ENCODE results near the gene MYO5C. TPM values are rescaled to one million over a fixed set of nuclear protein-coding genes. Genes with fewer than 3 reads are reported as not detected.

Gene MYO5C
- total and polyA plus RNA-seq, 2 of the 8 experiments (the other 6 are each of a cell fraction or from before 2014, with no cell fraction given), result 8.2 to 26.7 TPM

DNA sequence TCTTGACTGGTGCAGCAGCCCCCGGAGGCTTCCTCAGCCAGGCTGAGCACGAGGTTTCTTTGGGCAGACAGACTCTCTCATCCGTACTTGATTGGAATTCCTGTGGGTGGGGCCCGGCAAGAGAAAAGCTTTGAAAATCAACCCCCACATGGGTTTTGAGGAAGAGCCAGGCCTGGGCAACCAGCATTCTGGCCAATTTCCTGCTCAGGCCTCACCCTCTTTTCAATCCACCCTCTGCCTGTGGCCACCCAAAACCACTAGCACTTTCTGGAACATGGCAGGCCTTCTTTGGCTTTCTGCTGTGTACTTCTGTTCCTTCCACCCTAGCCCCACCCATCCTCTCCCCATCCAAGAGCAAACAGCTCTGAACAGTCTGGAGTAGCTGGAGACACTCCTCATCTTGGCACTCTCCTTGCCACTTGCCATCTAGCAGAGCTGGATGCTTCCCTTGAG lies 5.9 kb downstream of the MYO5C start:
- Histone ChIP-seq H2BK5ac (ENCODE audit: low read depth, low read length) (no peak overlapping the region), H3K9ac (replicated peaks in 1 of 4; ENCODE audit: extremely low read depth in 1 of 4, low read depth in 3 of 4, low read length in 3 of 4) (no peak overlapping the region), H4K8ac (ENCODE audit: extremely low read depth, insufficient read depth, low read length) (no peak overlapping the region), H3K23me2 (ENCODE audit: low read depth, low read length) (no peaks in the 10 kb centered on the region; the same call in 1 of the 2 replicates), H3K4me3 (ENCODE audit: extremely low read depth in 1 of 4, insufficient read depth in 2 of 4, low read depth in 3 of 4, low read length in 4 of 4) (no peak overlapping the region), H2BK12ac (ENCODE audit: low read depth, low read length) (0 out of 2 replicates have a peak overlapping the region, but pooled peaks have one; percentile 42), H3K79me1 (ENCODE audit: low read depth, low read length) (peaks cover 12% of the 10 kb centered on the region; the same call in 1 of the 2 replicates), H4K91ac (replicated peaks; ENCODE audit: insufficient read length, low read length) (no peak overlapping the region), H3K79me2 (ENCODE audit: control insufficient read depth in 1 of 2, insufficient read depth in 2 of 2, low read length in 2 of 2) (peaks cover 0 to 26% of the 10 kb centered on the region in 2 experiments; a peak in 2 of 4 replicates), H3K9me3 (ENCODE audit: insufficient read depth in 2 of 2, low read depth in 1 of 2, low read length in 1 of 2) (peaks cover 4 to 8% of the 10 kb centered on the region in 2 experiments; a peak in 2 of 4 replicates), H3K27ac (ENCODE audit: low read depth, low read length) (no peak overlapping the region), H2AK5ac (ENCODE audit: low read depth, low read length) (no peak overlapping the region), H2AFZ (ENCODE audit: low read length) (no peak overlapping the region), H2BK20ac (ENCODE audit: low read length) (no peak overlapping the region), H2BK120ac (replicated peaks; ENCODE audit: low read depth, low read length) (no peak overlapping the region), H3K23ac (ENCODE audit: insufficient read length) (no peak overlapping the region), H4K5ac (ENCODE audit: insufficient read length, low read depth, low read length) (no peak overlapping the region), H3K18ac (ENCODE audit: extremely low read depth, low read length) (no peak overlapping the region), H3K4me1 (replicated peaks in 1 of 4; ENCODE audit: control insufficient read depth in 3 of 4, insufficient read depth in 4 of 4, low read length in 3 of 4) (peaks cover 2 to 8% (median 3%) of the 10 kb centered on the region in 4 experiments; a peak in 3 of 7 replicates), H2BK15ac (ENCODE audit: low read length) (no peak overlapping the region), H3K56ac (replicated peaks; ENCODE audit: insufficient read length, low read depth, low read length) (no peak overlapping the region), H3K27me3 (replicated peaks in 1 of 4; ENCODE audit: control insufficient read depth in 3 of 4, extremely low read depth in 1 of 4, insufficient read depth in 3 of 4, low read length in 3 of 4) (no peaks in the 10 kb centered on the region), H4K20me1 (replicated peaks in 1 of 2; ENCODE audit: control insufficient read depth in 1 of 2, insufficient read depth in 2 of 2, low read length in 2 of 2) (peaks cover 0 to 2% of the 10 kb centered on the region in 2 experiments), H3K14ac (ENCODE audit: insufficient read length) (no peak overlapping the region), H3K4ac (replicated peaks; ENCODE audit: insufficient read length, low read depth, low read length) (no peak overlapping the region), H3K36me3 (ENCODE audit: control insufficient read depth in 2 of 4, insufficient read depth in 4 of 4, low read length in 3 of 4) (peaks cover 0 to 8% (median 3%) of the 10 kb centered on the region in 4 experiments; a peak in 4 of 8 replicates), H3K4me2 (ENCODE audit: insufficient read depth in 1 of 2, low read depth in 2 of 2, low read length in 2 of 2) (no peak overlapping the region; a peak in 1 of 4 replicates)
- 68% methylated on average over 4 of the region's 4 CpGs; no CpG with 5 or more reads in 1 of the 2 experiments for WGBS, 2 experiments (ENCODE audit: extremely low coverage in 1 of 2, insufficient coverage in 1 of 2, insufficient read length in 1 of 2, insufficient replicate concordance in 2 of 2, low coverage in 1 of 2, low lambda C conversion rate in 2 of 2, missing lambda C conversion rate in 1 of 2)
- DNase-seq (ENCODE audit: low read depth in 1 of 2, low spot score in 2 of 2) (peak in 1 of 2 experiments; percentile 44), FAIRE-seq (no peak)
- ChIA-PET CTCF (ENCODE audit: partially characterized antibody) (interaction anchor here (0.6 to 1.7 kb wide), 5 partner anchors 8 to 219 kb away, joined by 3 to 12 read pairs (median 4); no protein-coding TSS in a partner anchor), POLR2A (ENCODE audit: partially characterized antibody) (interaction anchor here (0.7 to 2.2 kb wide), 4 partner anchors 9 to 420 kb away, joined by 3 to 8 read pairs (median 4); no protein-coding TSS in a partner anchor)
- TF ChIP-seq TAF1 (IDR thresholded peaks at IDR 0.05; ENCODE audit: low read depth, low read length) (no peak), TBP (IDR thresholded peaks at IDR 0.05; ENCODE audit: low read depth, low read length) (no peak), POLR2A (IDR thresholded peaks at IDR 0.05; ENCODE audit: control extremely low read depth in 1 of 2, low read depth in 2 of 2, low read length in 2 of 2) (no peak), JUN (IDR thresholded peaks at IDR 0.05; ENCODE audit: low read depth, low read length) (no peak), SAP30 (IDR thresholded peaks at IDR 0.05; ENCODE audit: insufficient read depth, insufficient replicate concordance, low read length) (no peak), BRCA1 (IDR thresholded peaks at IDR 0.05; ENCODE audit: low read depth, low read length) (no peak), BACH1 (IDR thresholded peaks at IDR 0.05; ENCODE audit: low read length) (no peak), E2F6 (IDR thresholded peaks at IDR 0.05) (no peak), BCL11A (IDR thresholded peaks at IDR 0.05; ENCODE audit: low read depth in 2 of 2, low read length in 2 of 2) (no peak), KDM4A (IDR thresholded peaks at IDR 0.05; ENCODE audit: low read depth, low read length, severe bottlenecking) (no peak)
- TF ChIP-seq, protein P1, sequence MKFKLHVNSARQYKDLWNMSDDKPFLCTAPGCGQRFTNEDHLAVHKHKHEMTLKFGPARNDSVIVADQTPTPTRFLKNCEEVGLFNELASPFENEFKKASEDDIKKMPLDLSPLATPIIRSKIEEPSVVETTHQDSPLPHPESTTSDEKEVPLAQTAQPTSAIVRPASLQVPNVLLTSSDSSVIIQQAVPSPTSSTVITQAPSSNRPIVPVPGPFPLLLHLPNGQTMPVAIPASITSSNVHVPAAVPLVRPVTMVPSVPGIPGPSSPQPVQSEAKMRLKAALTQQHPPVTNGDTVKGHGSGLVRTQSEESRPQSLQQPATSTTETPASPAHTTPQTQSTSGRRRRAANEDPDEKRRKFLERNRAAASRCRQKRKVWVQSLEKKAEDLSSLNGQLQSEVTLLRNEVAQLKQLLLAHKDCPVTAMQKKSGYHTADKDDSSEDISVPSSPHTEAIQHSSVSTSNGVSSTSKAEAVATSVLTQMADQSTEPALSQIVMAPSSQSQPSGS (IDR thresholded peaks at IDR 0.05; ENCODE audit: low read length), result no peak

Measured in H1 (cell line).